Measurements from ENCODE around the gene P3H2.

DNA sequence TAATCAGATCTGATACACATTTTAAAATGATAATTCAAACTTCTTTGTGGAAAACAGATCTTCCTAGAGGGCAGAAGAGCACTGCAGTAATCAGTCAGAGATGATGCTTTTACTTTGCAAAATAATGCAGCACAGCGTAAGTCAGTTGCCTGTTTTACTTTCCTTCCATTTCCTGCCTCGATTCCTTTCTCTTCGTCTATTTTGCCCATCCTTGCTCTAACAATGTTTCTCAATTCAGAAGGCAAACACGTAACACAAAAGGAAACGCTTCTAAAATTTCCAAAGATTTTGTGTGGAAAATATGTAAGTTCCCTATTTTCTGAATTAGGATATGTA lies 119.9 kb downstream of the P3H2 start:
- TF ChIP-seq, protein P1, sequence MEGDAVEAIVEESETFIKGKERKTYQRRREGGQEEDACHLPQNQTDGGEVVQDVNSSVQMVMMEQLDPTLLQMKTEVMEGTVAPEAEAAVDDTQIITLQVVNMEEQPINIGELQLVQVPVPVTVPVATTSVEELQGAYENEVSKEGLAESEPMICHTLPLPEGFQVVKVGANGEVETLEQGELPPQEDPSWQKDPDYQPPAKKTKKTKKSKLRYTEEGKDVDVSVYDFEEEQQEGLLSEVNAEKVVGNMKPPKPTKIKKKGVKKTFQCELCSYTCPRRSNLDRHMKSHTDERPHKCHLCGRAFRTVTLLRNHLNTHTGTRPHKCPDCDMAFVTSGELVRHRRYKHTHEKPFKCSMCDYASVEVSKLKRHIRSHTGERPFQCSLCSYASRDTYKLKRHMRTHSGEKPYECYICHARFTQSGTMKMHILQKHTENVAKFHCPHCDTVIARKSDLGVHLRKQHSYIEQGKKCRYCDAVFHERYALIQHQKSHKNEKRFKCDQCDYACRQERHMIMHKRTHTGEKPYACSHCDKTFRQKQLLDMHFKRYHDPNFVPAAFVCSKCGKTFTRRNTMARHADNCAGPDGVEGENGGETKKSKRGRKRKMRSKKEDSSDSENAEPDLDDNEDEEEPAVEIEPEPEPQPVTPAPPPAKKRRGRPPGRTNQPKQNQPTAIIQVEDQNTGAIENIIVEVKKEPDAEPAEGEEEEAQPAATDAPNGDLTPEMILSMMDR (conservative IDR thresholded peaks at IDR 0.05 in 1 of 2, IDR thresholded peaks at IDR 0.05 in 1 of 2; ENCODE audit: low read depth in 1 of 2, low read length in 2 of 2) = no peak
- no peak for TF ChIP-seq EZH2 (IDR thresholded peaks at IDR 0.05; ENCODE audit: low read length, missing control alignments)
